ENCODE results near the gene GLCE. TPM values are rescaled to one million over a fixed set of nuclear protein-coding genes. Genes with fewer than 3 reads are reported as not detected.

Gene GLCE
- total RNA-seq (2021; ENCODE audit: unreplicated experiment) (22.8 TPM), Bru-seq, nascent RNA (percentile 62 among the genes with signal in this experiment), BruChase-seq, experiment 1, labeled RNA remaining after a 2-hour chase (percentile 65 among the genes with signal in this experiment), BruChase-seq, experiment 2, labeled RNA remaining after a 6-hour chase (percentile 73 among the genes with signal in this experiment)
- 8.3 TPM for polyA plus RNA-seq (2012; ENCODE audit: insufficient read length)
- long read RNA-seq, full-length matches to known transcripts = 41 of 54 reads
- long read RNA-seq, partial matches to known transcripts = 0 of 54 reads
- long read RNA-seq, other reads (novel, unspliced or antisense) = 13 of 54 reads

DNA sequence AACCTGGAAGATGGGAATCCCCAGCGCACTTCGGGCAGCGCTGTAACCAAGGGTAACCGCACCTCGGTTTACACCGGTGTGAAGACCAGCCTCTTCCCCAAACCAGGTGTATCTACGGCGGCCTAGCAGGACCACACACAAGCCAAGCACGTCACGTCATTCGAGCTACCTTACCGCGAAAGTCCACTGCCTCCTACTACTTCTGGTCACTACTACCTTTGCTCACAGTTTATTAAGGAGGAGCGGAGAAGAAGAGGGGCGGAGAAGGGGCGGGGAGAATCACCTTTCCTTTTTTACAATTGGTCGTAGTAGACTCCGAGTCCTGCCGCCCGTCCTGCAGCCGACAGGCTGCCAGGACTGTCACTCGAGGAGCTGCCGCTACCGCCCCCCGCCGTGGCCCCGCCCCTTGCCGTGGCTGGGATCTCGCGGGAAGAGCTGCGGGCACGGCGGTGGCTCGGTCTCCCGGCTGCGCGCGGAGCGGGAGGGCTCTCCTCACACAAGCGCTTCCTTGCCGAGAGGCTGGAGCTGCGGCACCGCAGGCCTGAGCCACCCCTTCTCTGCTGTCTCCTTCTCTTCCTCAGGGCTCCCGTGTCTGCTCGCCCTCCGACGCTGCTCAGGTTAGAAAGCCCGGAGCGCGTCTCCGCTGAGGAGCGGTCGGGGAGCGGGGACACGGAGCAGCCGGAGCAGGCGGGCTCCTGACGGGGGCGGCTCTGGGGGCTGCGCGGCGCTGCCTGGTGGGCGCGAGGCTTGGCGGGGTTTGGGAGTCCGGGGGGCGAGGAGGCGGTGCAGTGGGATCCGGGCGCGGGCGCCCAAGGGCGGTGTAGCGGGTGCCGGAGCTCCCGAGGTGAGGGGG lies at the start of gene GLCE:
TSS of gene GLCE (plus strand) at position 495 of the 853 bp plus-strand sequence. CDS start 95,172 bp downstream, outside the sequence.
- H3K27ac ChIP-seq (ENCODE audit: low read length) = peak within 1 kb of the TSS; percentile 80
- TF ChIP-seq, protein P1, sequence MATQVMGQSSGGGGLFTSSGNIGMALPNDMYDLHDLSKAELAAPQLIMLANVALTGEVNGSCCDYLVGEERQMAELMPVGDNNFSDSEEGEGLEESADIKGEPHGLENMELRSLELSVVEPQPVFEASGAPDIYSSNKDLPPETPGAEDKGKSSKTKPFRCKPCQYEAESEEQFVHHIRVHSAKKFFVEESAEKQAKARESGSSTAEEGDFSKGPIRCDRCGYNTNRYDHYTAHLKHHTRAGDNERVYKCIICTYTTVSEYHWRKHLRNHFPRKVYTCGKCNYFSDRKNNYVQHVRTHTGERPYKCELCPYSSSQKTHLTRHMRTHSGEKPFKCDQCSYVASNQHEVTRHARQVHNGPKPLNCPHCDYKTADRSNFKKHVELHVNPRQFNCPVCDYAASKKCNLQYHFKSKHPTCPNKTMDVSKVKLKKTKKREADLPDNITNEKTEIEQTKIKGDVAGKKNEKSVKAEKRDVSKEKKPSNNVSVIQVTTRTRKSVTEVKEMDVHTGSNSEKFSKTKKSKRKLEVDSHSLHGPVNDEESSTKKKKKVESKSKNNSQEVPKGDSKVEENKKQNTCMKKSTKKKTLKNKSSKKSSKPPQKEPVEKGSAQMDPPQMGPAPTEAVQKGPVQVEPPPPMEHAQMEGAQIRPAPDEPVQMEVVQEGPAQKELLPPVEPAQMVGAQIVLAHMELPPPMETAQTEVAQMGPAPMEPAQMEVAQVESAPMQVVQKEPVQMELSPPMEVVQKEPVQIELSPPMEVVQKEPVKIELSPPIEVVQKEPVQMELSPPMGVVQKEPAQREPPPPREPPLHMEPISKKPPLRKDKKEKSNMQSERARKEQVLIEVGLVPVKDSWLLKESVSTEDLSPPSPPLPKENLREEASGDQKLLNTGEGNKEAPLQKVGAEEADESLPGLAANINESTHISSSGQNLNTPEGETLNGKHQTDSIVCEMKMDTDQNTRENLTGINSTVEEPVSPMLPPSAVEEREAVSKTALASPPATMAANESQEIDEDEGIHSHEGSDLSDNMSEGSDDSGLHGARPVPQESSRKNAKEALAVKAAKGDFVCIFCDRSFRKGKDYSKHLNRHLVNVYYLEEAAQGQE (IDR thresholded peaks at IDR 0.05; ENCODE audit: insufficient read depth in 1 of 2, low read depth in 2 of 2, low read length in 1 of 2) = no peak
- TF ChIP-seq SIN3A (IDR thresholded peaks at IDR 0.05; ENCODE audit: borderline replicate concordance, insufficient read depth, low read depth, low read length) (peak; percentile 72), POLR2AphosphoS5 (IDR thresholded peaks at IDR 0.05; ENCODE audit: low read depth, low read length) (peak; percentile 82), TCF7L2 (IDR thresholded peaks at IDR 0.05; ENCODE audit: low read depth, low read length) (no peak)
- TF ChIP-seq, protein P2, sequence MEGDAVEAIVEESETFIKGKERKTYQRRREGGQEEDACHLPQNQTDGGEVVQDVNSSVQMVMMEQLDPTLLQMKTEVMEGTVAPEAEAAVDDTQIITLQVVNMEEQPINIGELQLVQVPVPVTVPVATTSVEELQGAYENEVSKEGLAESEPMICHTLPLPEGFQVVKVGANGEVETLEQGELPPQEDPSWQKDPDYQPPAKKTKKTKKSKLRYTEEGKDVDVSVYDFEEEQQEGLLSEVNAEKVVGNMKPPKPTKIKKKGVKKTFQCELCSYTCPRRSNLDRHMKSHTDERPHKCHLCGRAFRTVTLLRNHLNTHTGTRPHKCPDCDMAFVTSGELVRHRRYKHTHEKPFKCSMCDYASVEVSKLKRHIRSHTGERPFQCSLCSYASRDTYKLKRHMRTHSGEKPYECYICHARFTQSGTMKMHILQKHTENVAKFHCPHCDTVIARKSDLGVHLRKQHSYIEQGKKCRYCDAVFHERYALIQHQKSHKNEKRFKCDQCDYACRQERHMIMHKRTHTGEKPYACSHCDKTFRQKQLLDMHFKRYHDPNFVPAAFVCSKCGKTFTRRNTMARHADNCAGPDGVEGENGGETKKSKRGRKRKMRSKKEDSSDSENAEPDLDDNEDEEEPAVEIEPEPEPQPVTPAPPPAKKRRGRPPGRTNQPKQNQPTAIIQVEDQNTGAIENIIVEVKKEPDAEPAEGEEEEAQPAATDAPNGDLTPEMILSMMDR (IDR thresholded peaks at IDR 0.05) = no peak
- H3K4me3 ChIP-seq (ENCODE audit: low read depth in 2 of 2, low read length in 2 of 2) = peak within 1 kb of the TSS; percentile 72 to 93
- H3K27me3 ChIP-seq (ENCODE audit: control insufficient read depth, insufficient read depth, low read length) = no peaks in the 10 kb centered on the region
- intact Hi-C loops (cut with micrococcal nuclease; ENCODE audit: unreplicated experiment) = no loop called here
- ATAC-seq = peak; percentile 98
- ChIA-PET CTCF (interaction anchor here (0.6 to 0.8 kb wide), 3 partner anchors 19 to 234 kb away, joined by 3 to 10 read pairs (median 8); no protein-coding TSS in a partner anchor), POLR2A (interaction anchor here (0.6 to 1.3 kb wide), 2 partner anchors 254 to 527 kb away, joined by 3 to 4 read pairs; partner anchors contain the start of gene KIF23)
- H3K4me1 ChIP-seq (ENCODE audit: control insufficient read depth, insufficient read depth, low read length) = peaks cover 9% of the 10 kb centered on the region
- no peaks in the 10 kb centered on the region; the same call in 1 of the 2 replicates for H3K36me3 ChIP-seq (ENCODE audit: control insufficient read depth, insufficient read depth, low read length)
- peak; percentile 88 for DNase-seq (ENCODE audit: low read depth, low spot score)
- H3K9me3 ChIP-seq (ENCODE audit: control insufficient read depth, insufficient read depth, low read depth, low read length) = no peaks in the 10 kb centered on the region
- in situ Hi-C loops (cut with HindIII; ENCODE audit: low pct_unique_long_range_greater_than_20kb, low sequenced_read_pairs) = no loop called here
- BruUV-seq (replicated peaks) = no TSS peak

DNA sequence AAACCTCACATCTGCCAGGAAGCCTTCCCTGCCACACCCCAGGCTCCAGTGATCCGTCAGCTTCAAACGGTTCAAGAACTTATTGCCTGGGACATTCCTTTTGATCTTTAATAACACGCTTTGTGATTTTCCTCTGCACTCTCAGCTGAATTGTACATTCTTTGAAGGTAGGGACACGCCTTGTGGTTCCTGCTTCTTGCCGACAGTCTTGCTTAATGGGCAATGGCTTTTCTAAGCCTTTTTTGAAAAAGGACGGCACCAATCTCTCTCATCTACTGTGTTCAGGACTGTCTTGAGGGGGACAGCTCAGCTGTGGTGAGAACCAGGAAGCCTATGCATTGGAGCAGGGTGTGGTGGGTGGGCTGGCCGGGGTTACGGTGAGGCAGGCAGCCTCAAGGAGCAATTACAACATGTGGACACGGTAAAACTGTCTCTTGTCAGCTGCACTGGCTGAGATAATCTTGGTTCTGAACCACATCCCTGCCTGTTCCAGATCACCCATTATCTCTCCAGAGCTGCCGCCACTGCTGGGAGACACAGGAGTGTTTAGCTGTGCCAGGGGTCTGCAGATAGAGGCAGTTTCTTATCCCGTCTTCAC lies 46.0 kb upstream of the GLCE start:
- H3K27me3 ChIP-seq (ENCODE audit: control insufficient read depth, insufficient read depth, low read length) = peaks cover 21% of the 10 kb centered on the region
- ATAC-seq = no peak
- H3K9me3 ChIP-seq (ENCODE audit: control insufficient read depth, insufficient read depth, low read depth, low read length) = no peaks in the 10 kb centered on the region
- no peak overlapping the region for H3K4me3 ChIP-seq (ENCODE audit: low read depth in 2 of 2, low read length in 2 of 2)
- BruUV-seq (replicated peaks) = no TSS peak
- intact Hi-C loops (cut with micrococcal nuclease; ENCODE audit: unreplicated experiment) (no loop called here), in situ Hi-C loops (cut with HindIII; ENCODE audit: low pct_unique_long_range_greater_than_20kb, low sequenced_read_pairs) (no loop called here)
- ChIA-PET POLR2A (no interaction called here), CTCF (no interaction called here)
- no peak for DNase-seq (ENCODE audit: low read depth, low spot score)
- H3K4me1 ChIP-seq (ENCODE audit: control insufficient read depth, insufficient read depth, low read length) = no peaks in the 10 kb centered on the region
- no peaks in the 10 kb centered on the region for H3K36me3 ChIP-seq (ENCODE audit: control insufficient read depth, insufficient read depth, low read length)
- no peak for TF ChIP-seq POLR2AphosphoS5 (IDR thresholded peaks at IDR 0.05; ENCODE audit: low read depth, low read length)
- TF ChIP-seq SIN3A (IDR thresholded peaks at IDR 0.05; ENCODE audit: borderline replicate concordance, insufficient read depth, low read depth, low read length) = no peak
- TF ChIP-seq, protein P1 (IDR thresholded peaks at IDR 0.05; ENCODE audit: insufficient read depth in 1 of 2, low read depth in 2 of 2, low read length in 1 of 2) = no peak
- TF ChIP-seq, protein P2 (IDR thresholded peaks at IDR 0.05) = no peak
- TF ChIP-seq TCF7L2 (IDR thresholded peaks at IDR 0.05; ENCODE audit: low read depth, low read length) = no peak
- no peak overlapping the region for H3K27ac ChIP-seq (ENCODE audit: low read length)
